ENCODE data around the gene PHLDB2. TPM values are rescaled to one million over a fixed set of nuclear protein-coding genes. Genes with fewer than 3 reads are reported as not detected.
A peak's percentile ranks its signal among the peaks of the same experiment; 100 is the strongest.

PHLDB2 gene
- total RNA-seq, 1 experiment from 2014 or later: 90.1 TPM

DNA sequence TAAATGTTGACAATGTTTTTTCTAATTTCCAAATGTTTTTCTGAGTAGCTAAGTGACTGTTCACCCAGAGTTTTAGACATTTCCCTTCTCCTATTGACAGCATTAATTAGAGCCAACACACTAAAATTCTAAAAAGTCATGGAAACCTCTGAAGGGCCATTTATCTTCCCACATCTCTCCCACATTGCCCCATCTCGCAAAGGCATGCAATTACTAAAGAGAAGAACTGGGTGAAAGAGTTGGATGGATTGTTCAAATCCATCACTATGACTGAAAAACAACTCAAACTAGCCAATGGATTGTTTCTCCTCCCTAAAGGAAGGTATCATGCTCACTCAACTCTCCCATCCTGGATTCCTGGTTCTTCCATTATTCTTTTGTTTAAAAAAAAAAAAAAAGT is 30.0 kb upstream of the PHLDB2 start:
- Histone ChIP-seq H3K9ac (ENCODE audit: low read length) (no peak overlapping the region), H3K9me3 (ENCODE audit: low read length) (no peaks in the 10 kb centered on the region), H3K4me1 (ENCODE audit: insufficient read depth, low read length) (no peaks in the 10 kb centered on the region), H3K79me2 (ENCODE audit: low read length) (no peaks in the 10 kb centered on the region), H3K4me2 (ENCODE audit: low read length) (no peak overlapping the region), H3K4me3 (ENCODE audit: low read length) (no peak overlapping the region), H3K9me2 (replicated peaks; ENCODE audit: low read length) (no peaks in the 10 kb centered on the region), H3K27ac (ENCODE audit: low read length) (no peak overlapping the region), H2AFZ (ENCODE audit: low read length) (no peak overlapping the region), H3K36me3 (ENCODE audit: low read depth, low read length) (no peaks in the 10 kb centered on the region), H3F3A (ENCODE audit: low read length, unreplicated experiment) (no peaks in the 10 kb centered on the region), H4K20me1 (ENCODE audit: low read length) (no peaks in the 10 kb centered on the region), H3K27me3 (ENCODE audit: low read length) (no peaks in the 10 kb centered on the region)
- CTCF ChIA-PET: no interaction called here
- intact Hi-C loops (cut with micrococcal nuclease): no loop called here
- ATAC-seq: no peak
- TF ChIP-seq, protein P1, sequence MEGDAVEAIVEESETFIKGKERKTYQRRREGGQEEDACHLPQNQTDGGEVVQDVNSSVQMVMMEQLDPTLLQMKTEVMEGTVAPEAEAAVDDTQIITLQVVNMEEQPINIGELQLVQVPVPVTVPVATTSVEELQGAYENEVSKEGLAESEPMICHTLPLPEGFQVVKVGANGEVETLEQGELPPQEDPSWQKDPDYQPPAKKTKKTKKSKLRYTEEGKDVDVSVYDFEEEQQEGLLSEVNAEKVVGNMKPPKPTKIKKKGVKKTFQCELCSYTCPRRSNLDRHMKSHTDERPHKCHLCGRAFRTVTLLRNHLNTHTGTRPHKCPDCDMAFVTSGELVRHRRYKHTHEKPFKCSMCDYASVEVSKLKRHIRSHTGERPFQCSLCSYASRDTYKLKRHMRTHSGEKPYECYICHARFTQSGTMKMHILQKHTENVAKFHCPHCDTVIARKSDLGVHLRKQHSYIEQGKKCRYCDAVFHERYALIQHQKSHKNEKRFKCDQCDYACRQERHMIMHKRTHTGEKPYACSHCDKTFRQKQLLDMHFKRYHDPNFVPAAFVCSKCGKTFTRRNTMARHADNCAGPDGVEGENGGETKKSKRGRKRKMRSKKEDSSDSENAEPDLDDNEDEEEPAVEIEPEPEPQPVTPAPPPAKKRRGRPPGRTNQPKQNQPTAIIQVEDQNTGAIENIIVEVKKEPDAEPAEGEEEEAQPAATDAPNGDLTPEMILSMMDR (conservative IDR thresholded peaks at IDR 0.05; ENCODE audit: low read depth, low read length): no peak
- TF ChIP-seq EZH2 (IDR thresholded peaks at IDR 0.05; ENCODE audit: low read length, unreplicated experiment): no peak
- BruUV-seq (replicated peaks): no TSS peak
- POLR2A ChIA-PET (ENCODE audit: unreplicated experiment): no interaction called here
- DNase-seq: no peak

DNA sequence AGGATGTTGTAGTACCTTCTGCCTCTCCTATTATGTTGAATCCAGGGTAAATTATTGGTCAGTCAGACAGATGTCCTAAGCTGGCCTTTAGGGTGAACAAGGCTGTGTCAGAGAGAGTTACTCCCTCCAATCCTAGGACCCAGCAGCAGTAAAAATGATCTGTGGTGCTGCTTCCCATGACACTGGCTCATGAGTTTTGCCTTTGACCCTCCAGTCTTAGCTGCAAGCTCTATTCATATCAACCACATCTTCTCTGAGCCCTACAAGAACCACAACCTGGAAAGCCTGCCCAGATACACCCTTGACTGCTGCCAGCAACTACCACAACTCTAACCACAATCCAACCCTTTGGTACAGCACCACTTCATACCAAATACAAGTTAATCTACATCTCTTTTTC is 27.2 kb upstream of the PHLDB2 start:
- H3K9me2 ChIP-seq (replicated peaks; ENCODE audit: low read length): no peaks in the 10 kb centered on the region
- BruUV-seq (replicated peaks): no TSS peak
- intact Hi-C loops (cut with micrococcal nuclease): no loop called here
- ChIA-PET POLR2A (ENCODE audit: unreplicated experiment) (no interaction called here), CTCF (no interaction called here)
- H3K4me2 ChIP-seq (ENCODE audit: low read length): no peak overlapping the region
- H4K20me1 ChIP-seq (ENCODE audit: low read length): no peaks in the 10 kb centered on the region
- no peaks in the 10 kb centered on the region for H3F3A ChIP-seq (ENCODE audit: low read length, unreplicated experiment)
- DNase-seq (no peak), ATAC-seq (no peak; the same call in none of the 2 replicates)
- H2AFZ ChIP-seq (ENCODE audit: low read length): peak overlapping the region; percentile 14; the same call in 1 of the 2 replicates
- H3K4me1 ChIP-seq (ENCODE audit: insufficient read depth, low read length): no peaks in the 10 kb centered on the region
- no peaks in the 10 kb centered on the region for H3K36me3 ChIP-seq (ENCODE audit: low read depth, low read length)
- H3K79me2 ChIP-seq (ENCODE audit: low read length): no peaks in the 10 kb centered on the region
- H3K27me3 ChIP-seq (ENCODE audit: low read length): no peaks in the 10 kb centered on the region
- no peak overlapping the region for H3K27ac ChIP-seq (ENCODE audit: low read length)
- H3K4me3 ChIP-seq (ENCODE audit: low read length): no peak overlapping the region
- H3K9me3 ChIP-seq (ENCODE audit: low read length): no peaks in the 10 kb centered on the region
- TF ChIP-seq, protein P1 (conservative IDR thresholded peaks at IDR 0.05; ENCODE audit: low read depth, low read length): no peak
- H3K9ac ChIP-seq (ENCODE audit: low read length): no peak overlapping the region

DNA sequence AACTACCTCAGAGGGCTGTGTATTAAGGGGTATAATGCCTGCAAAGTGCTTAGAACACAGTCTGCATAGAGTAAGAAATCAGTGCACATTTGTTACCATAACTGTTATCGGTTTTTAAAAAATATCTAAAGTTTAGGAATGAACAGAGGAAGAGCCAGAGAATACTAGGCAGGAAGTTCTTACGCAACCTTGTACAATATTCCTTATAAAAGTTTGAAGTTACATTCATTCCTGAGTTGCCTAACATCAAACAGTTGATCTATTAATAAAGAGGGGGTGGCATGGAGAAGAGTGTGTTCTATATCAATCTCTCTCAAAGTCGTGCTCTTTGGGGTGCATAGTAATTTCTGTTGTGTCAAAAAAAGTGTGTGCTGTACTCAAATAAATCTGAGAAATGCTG is 22.0 kb upstream of the PHLDB2 start:
- ATAC-seq (no peak), DNase-seq (no peak)
- H3K9me2 ChIP-seq (replicated peaks; ENCODE audit: low read length): no peaks in the 10 kb centered on the region
- intact Hi-C loops (cut with micrococcal nuclease): no loop called here
- no peaks in the 10 kb centered on the region for H4K20me1 ChIP-seq (ENCODE audit: low read length)
- ChIA-PET CTCF (no interaction called here), POLR2A (ENCODE audit: unreplicated experiment) (no interaction called here)
- H3K9me3 ChIP-seq (ENCODE audit: low read length): no peaks in the 10 kb centered on the region
- H3K4me3 ChIP-seq (ENCODE audit: low read length): no peak overlapping the region
- H3K9ac ChIP-seq (ENCODE audit: low read length): no peak overlapping the region
- no peaks in the 10 kb centered on the region for H3K27me3 ChIP-seq (ENCODE audit: low read length)
- H3F3A ChIP-seq (ENCODE audit: low read length, unreplicated experiment): no peaks in the 10 kb centered on the region
- H3K36me3 ChIP-seq (ENCODE audit: low read depth, low read length): no peaks in the 10 kb centered on the region
- H3K27ac ChIP-seq (ENCODE audit: low read length): no peak overlapping the region
- no peak for TF ChIP-seq EZH2phosphoT487 (IDR thresholded peaks at IDR 0.05; ENCODE audit: borderline replicate concordance, low read length)
- BruUV-seq (replicated peaks): no TSS peak
- H3K4me1 ChIP-seq (ENCODE audit: insufficient read depth, low read length): peaks cover 4% of the 10 kb centered on the region
- H2AFZ ChIP-seq (ENCODE audit: low read length): no peak overlapping the region
- no peak overlapping the region for H3K4me2 ChIP-seq (ENCODE audit: low read length)
- no peaks in the 10 kb centered on the region for H3K79me2 ChIP-seq (ENCODE audit: low read length)

Data from PC-3 (cell line).